MM.1S (cell line): Measurements from ENCODE around the gene FAM114A1.

Experiments
- EZH2 ChIP-seq: fragments of 300-600 bp; sonication (generic); optimal IDR thresholded peaks from 2 replicates; pipeline ENCODE3; 2017; ENCODE audit warnings: low read depth, mild to moderate bottlenecking, antibody characterized with exemption, low read length, mixed read lengths
- EZH2phosphoT487 ChIP-seq: fragments of 300-600 bp; sonication (generic); IDR thresholded peaks from 2 replicates; pipeline ENCODE4 v1.6.1; 2018; ENCODE audit warnings: antibody characterized with exemption, low read length
- TF ChIP-seq, protein P1 (sequence below): fragments of 300-600 bp; sonication (generic); IDR thresholded peaks from 2 replicates; pipeline ENCODE4 v1.5.1; 2016; ENCODE audit warnings: antibody characterized with exemption, low read length, mixed read lengths

DNA sequence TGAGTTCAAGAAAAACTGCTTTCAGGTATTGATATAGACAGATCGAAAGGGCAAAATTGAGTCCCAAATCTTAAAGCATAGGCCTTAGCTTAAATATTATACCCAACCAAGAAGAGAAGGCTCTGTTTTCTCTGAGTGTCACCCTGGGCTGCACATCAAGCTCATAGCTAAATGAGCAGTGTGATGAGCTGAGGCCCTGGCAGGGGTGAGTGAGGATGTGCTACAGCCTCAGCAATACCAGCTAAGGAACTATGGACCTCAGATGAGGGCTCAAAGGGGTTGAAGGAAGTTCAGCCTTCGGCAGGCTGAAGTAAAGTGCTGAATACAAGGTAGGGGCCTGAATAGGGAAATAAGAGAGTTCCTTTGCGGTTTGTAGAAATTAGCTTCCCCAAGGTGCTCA lies 79.3 kb downstream of the FAM114A1 start:
- TF ChIP-seq EZH2: no peak
- TF ChIP-seq, protein P1, sequence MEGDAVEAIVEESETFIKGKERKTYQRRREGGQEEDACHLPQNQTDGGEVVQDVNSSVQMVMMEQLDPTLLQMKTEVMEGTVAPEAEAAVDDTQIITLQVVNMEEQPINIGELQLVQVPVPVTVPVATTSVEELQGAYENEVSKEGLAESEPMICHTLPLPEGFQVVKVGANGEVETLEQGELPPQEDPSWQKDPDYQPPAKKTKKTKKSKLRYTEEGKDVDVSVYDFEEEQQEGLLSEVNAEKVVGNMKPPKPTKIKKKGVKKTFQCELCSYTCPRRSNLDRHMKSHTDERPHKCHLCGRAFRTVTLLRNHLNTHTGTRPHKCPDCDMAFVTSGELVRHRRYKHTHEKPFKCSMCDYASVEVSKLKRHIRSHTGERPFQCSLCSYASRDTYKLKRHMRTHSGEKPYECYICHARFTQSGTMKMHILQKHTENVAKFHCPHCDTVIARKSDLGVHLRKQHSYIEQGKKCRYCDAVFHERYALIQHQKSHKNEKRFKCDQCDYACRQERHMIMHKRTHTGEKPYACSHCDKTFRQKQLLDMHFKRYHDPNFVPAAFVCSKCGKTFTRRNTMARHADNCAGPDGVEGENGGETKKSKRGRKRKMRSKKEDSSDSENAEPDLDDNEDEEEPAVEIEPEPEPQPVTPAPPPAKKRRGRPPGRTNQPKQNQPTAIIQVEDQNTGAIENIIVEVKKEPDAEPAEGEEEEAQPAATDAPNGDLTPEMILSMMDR: no peak
- TF ChIP-seq EZH2phosphoT487: no peak
